Smooth muscle cell (in vitro differentiated cells): ENCODE results near the gene KLK3. TPM values are rescaled to one million over a fixed set of nuclear protein-coding genes. Genes with fewer than 3 reads are reported as not detected.
"Not testable (repeated sequence)": the region's sequence is repeated elsewhere in the genome, so short reads cannot be mapped to it uniquely, and the experiment has no call there.

Experiments used
- DNase-seq: peaks from one replicate; lab custom pipeline; 2025; ENCODE audit not compliant: unreplicated experiment; lab: John Stamatoyannopoulos, UW
- H2AFZ ChIP-seq: fragments of 200-600 bp; sonication (generic); 2 replicates; pipeline ENCODE4 v1.6.0; 2016; ENCODE audit warnings: antibody characterized with exemption, low read depth, mild to moderate bottlenecking
- H3F3A ChIP-seq: fragments of 200-600 bp; sonication (generic); 2 replicates; pipeline ENCODE4 v1.6.0; 2017; ENCODE audit warnings: antibody characterized with exemption, low read depth
- H3K27ac ChIP-seq: fragments of 200-600 bp; sonication (generic); 2 replicates; pipeline ENCODE4 v1.5.1; 2016; ENCODE audit warnings: low read depth, mild to moderate bottlenecking
- H3K27me3 ChIP-seq: fragments of 200-600 bp; sonication (generic); 2 replicates; pipeline ENCODE4 v1.6.1; 2016; ENCODE audit warnings: low read depth, mild to moderate bottlenecking
- H3K36me3 ChIP-seq: fragments of 200-600 bp; sonication (generic); 2 replicates; pipeline ENCODE4 v1.5.1; 2016; ENCODE audit warnings: low read depth
- H3K4me1 ChIP-seq: fragments of 200-600 bp; sonication (generic); 2 replicates; pipeline ENCODE4 v1.5.1; 2016; ENCODE audit warnings: low read depth
- H3K4me2 ChIP-seq: fragments of 200-600 bp; sonication (generic); 2 replicates; pipeline ENCODE4 v1.6.0; 2016; ENCODE audit warnings: mild to moderate bottlenecking
- H3K4me3 ChIP-seq: fragments of 200-600 bp; sonication (generic); 2 replicates; pipeline ENCODE4 v1.5.1; 2016; ENCODE audit warnings: mild to moderate bottlenecking
- H3K79me2 ChIP-seq: fragments of 200-600 bp; sonication (generic); 2 replicates; pipeline ENCODE4 v1.6.0; 2016; ENCODE audit warnings: low read depth, mild to moderate bottlenecking
- H3K9ac ChIP-seq: fragments of 200-600 bp; sonication (generic); 2 replicates; pipeline ENCODE4 v1.6.0; 2016; ENCODE audit warnings: low read depth
- H3K9me3 ChIP-seq: fragments of 200-600 bp; sonication (generic); replicated peaks from 2 replicates; pipeline ENCODE4 v1.5.1; 2016; ENCODE audit warnings: low read depth
- H4K20me1 ChIP-seq: fragments of 200-600 bp; sonication (generic); 2 replicates; pipeline ENCODE4 v1.6.0; 2016; ENCODE audit warnings: low read depth
- WGBS: methylation state at CpG from one replicate; pipeline ENCODE4 v1.1.7; 2016; ENCODE audit warnings: low lambda C conversion rate; 5-methylcytosine and 5-hydroxymethylcytosine counted together
- polyA plus RNA-seq: library from polyadenylated mRNA; unstranded; fragments of >200 nt; fragmentation: Nextera tagmentation; extraction: Ambion mirVana; gene quantifications from 2 replicates; pipeline ENCODE4 v1.2.1, GENCODE V29; 2016
- total RNA-seq: library from RNA; depleted of rRNA; stranded (reverse); fragments of >200 nt; gene quantifications from 2 replicates; pipeline ENCODE4 v1.2.3, GENCODE V29; 2014
- TF ChIP-seq, protein P1 (sequence below): fragments of 200-600 bp; sonication (generic); IDR thresholded peaks from 2 replicates; pipeline ENCODE4 v1.5.1; 2017; ENCODE audit warnings: borderline replicate concordance, mild to moderate bottlenecking, antibody characterized with exemption; ENCODE audit not compliant: insufficient read depth, poor library complexity, severe bottlenecking

KLK3 gene
- total and polyA plus RNA-seq, 2 experiments from 2014 or later: not detected

GRCh38 chr19:50891253-50891625 lies 36.5 kb downstream of the KLK3 start:
- Histone ChIP-seq H3K9ac (no peak overlapping the region), H3K4me1 (no peaks in the 10 kb centered on the region), H2AFZ (no peak overlapping the region), H3K4me2 (no peak overlapping the region), H3K27ac (peak overlapping the region; percentile 82), H3K4me3 (no peak overlapping the region), H3K27me3 (no peaks in the 10 kb centered on the region), H4K20me1 (no peaks in the 10 kb centered on the region), H3F3A (no peaks in the 10 kb centered on the region), H3K79me2 (no peaks in the 10 kb centered on the region), H3K36me3 (no peaks in the 10 kb centered on the region), H3K9me3 (no peaks in the 10 kb centered on the region)
- no peak for DNase-seq
- TF ChIP-seq, protein P1, sequence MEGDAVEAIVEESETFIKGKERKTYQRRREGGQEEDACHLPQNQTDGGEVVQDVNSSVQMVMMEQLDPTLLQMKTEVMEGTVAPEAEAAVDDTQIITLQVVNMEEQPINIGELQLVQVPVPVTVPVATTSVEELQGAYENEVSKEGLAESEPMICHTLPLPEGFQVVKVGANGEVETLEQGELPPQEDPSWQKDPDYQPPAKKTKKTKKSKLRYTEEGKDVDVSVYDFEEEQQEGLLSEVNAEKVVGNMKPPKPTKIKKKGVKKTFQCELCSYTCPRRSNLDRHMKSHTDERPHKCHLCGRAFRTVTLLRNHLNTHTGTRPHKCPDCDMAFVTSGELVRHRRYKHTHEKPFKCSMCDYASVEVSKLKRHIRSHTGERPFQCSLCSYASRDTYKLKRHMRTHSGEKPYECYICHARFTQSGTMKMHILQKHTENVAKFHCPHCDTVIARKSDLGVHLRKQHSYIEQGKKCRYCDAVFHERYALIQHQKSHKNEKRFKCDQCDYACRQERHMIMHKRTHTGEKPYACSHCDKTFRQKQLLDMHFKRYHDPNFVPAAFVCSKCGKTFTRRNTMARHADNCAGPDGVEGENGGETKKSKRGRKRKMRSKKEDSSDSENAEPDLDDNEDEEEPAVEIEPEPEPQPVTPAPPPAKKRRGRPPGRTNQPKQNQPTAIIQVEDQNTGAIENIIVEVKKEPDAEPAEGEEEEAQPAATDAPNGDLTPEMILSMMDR: no peak
- 87% methylated on average over 5 of the region's 5 CpGs for WGBS

DNA sequence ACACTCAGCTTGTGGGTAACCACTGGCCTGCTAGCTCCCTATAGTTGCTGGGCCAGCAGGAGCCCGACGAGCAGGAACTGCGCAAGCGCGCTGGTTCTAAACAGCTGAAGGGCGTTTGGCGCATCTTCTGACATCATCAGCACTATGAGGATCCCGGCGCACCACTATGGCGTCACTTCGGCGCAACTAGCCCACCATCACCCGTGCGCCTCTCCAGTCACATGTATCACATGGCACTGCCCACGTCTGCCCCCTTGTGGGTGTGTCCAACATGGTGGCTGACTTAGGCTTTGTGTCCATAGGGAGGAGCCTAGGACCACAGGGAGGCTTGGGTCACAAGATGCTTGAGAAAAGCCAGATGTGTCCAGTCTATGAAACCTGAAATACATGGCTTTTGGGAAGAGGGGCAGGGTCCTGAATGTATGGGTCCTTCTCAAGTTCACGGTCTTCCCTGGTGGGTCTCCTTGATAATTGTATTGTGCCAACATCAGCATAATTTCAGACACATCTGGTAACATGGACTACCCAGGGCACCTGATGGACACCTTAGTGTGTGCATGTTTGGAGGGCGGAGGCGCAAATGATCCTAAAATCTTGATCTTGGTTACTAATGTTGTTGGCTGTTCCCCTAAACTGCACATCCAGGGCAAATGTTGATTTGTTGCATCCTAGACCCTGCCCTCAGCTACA lies 38.5 kb downstream of the KLK3 start:
- Histone ChIP-seq H3K27ac (no peak overlapping the region), H2AFZ (no peak overlapping the region), H3K4me2 (no peak overlapping the region), H3K79me2 (no peaks in the 10 kb centered on the region), H3K4me1 (no peaks in the 10 kb centered on the region), H3K4me3 (no peak overlapping the region), H3K9me3 (no peaks in the 10 kb centered on the region), H3K36me3 (no peaks in the 10 kb centered on the region), H3F3A (no peaks in the 10 kb centered on the region), H4K20me1 (no peaks in the 10 kb centered on the region), H3K9ac (no peak overlapping the region), H3K27me3 (no peaks in the 10 kb centered on the region)
- WGBS: 92% methylated on average over 18 of the region's 18 CpGs
- DNase-seq: no peak
- TF ChIP-seq, protein P1: no peak

- H4K20me1 ChIP-seq: no peaks in the 10 kb centered on the region
- WGBS: 76% methylated on average over 10 of the region's 10 CpGs
- no peaks in the 10 kb centered on the region for H3K79me2 ChIP-seq
- no peak for DNase-seq
- H3K36me3 ChIP-seq: no peaks in the 10 kb centered on the region
- no peaks in the 10 kb centered on the region for H3K27me3 ChIP-seq
- no peak overlapping the region for H3K4me2 ChIP-seq
- no peaks in the 10 kb centered on the region for H3K4me1 ChIP-seq
- no peak overlapping the region for H3K9ac ChIP-seq
- TF ChIP-seq, protein P1: no peak
- H2AFZ ChIP-seq: no peak overlapping the region
- H3K9me3 ChIP-seq: no peaks in the 10 kb centered on the region
- no peak overlapping the region for H3K27ac ChIP-seq
- H3F3A ChIP-seq: no peaks in the 10 kb centered on the region
- H3K4me3 ChIP-seq: no peak overlapping the region
These were observed 40.0 kb downstream of the KLK3 start for GRCh38 chr19:50894478-50895356.

DNA sequence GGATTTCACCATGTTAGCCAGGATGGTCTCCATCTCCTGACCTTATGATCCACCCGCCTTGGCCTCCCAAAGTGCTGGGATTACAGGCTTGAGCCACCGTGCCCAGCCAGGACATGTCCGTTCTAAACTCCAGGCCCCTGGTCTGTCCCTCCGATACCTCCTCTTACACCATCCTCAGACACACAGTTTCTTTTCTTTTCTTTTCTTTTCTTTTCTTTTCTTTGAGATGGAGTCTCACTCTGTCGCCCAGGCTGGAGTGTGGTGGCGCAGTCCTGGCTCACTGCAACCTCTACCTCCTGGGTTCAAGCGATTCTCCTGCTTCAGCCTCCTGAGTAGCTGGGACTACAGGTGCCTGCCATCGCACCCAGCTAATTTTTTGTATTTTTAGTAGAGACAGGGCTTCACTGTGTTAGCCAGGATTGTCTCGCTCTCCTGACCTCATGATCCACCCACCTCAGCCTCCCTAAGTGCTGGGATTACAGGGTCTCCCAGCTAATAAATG lies 41.4 kb downstream of the KLK3 start:
- H3K36me3 ChIP-seq, DNase-seq, H2AFZ ChIP-seq, H3K79me2 ChIP-seq, H3K4me2 ChIP-seq, H3K4me1 ChIP-seq, H3K4me3 ChIP-seq, H4K20me1 ChIP-seq, H3F3A ChIP-seq, H3K27me3 ChIP-seq, H3K9me3 ChIP-seq: not testable (repeated sequence)
- peak overlapping the region; percentile 41 for H3K9ac ChIP-seq
- H3K27ac ChIP-seq: peak overlapping the region; percentile 77
- 89% methylated on average over 9 of the region's 9 CpGs for WGBS
